ENCODE data around the gene NT5DC3. TPM values are rescaled to one million over a fixed set of nuclear protein-coding genes. Genes with fewer than 3 reads are reported as not detected.

Gene NT5DC3
- total and polyA plus RNA-seq, 9 of the 15 experiments (the other 6 are each of a cell fraction or from before 2014, with no cell fraction given), result 6.3 to 33.5 (median 24.5) TPM

DNA sequence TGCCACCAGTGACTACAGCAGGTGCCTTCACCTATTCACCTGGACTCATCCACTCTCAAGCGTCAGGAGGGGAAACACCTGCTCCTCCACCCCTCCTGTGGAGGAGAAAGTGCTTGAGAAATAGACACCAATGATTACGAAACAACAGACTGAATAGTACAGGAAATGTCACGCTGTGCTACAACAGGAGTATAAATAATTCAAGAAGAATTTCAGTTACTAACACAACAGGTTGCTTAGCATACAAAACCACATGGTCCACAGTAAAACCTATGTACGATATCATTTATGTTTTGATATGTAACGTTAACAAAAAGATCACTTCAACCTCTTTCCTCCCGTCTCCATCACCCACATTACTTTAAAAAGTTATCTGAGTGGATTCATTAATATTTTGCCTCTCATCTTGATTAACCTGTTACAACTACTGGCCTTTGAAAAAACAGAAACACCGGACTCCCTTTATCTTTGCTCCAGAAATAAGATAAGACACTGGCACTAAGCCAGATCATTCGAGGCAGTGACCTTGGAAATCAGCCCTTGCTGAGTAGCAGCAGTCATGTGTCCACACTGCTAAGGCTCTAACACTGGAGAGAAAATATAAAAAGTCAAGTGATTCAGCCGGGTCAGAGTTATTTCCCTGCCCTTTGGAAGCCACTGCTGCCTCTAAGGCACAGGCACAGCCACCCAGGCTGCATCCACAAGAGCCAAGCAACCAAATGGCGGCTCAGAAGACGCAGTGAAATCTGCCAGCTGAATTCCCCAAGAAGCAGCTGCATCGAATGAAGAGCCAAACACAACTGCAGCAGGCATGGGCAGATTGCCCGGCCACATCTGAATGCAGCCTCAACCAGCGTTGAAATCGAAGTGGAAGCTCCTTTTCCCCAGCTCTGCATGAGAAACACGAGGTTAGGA lies 40.9 kb downstream of the NT5DC3 start (continued):
- 0 out of 2 replicates have a peak, but pooled peaks have one; percentile 42 for TF ChIP-seq TEAD4 (IDR thresholded peaks at IDR 0.05; ENCODE audit: low read length)
- no peak for TF ChIP-seq TEAD4 (CRISPR knock-in tag; IDR thresholded peaks at IDR 0.05; ENCODE audit: borderline replicate concordance)
- TF ChIP-seq CEBPB (tag; IDR thresholded peaks at IDR 0.05), result peak; percentile 96
- TF ChIP-seq EP400 (IDR thresholded peaks at IDR 0.05), result 0 out of 2 replicates have a peak, but pooled peaks have one; percentile 25
- TF ChIP-seq, protein P1, sequence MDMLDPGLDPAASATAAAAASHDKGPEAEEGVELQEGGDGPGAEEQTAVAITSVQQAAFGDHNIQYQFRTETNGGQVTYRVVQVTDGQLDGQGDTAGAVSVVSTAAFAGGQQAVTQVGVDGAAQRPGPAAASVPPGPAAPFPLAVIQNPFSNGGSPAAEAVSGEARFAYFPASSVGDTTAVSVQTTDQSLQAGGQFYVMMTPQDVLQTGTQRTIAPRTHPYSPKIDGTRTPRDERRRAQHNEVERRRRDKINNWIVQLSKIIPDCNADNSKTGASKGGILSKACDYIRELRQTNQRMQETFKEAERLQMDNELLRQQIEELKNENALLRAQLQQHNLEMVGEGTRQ (CRISPR knock-in tag; IDR thresholded peaks at IDR 0.05), result peak; percentile 22; the same call in 1 of the 2 replicates
- peak; percentile 73; the same call in 1 of the 2 replicates for TF ChIP-seq DPF2 (IDR thresholded peaks at IDR 0.05)
- TF ChIP-seq ZNF143 (CRISPR knock-in tag; IDR thresholded peaks at IDR 0.05), result no peak
- TF ChIP-seq NFXL1 (CRISPR knock-in tag; IDR thresholded peaks at IDR 0.05), result no peak
- TF ChIP-seq, protein P2, sequence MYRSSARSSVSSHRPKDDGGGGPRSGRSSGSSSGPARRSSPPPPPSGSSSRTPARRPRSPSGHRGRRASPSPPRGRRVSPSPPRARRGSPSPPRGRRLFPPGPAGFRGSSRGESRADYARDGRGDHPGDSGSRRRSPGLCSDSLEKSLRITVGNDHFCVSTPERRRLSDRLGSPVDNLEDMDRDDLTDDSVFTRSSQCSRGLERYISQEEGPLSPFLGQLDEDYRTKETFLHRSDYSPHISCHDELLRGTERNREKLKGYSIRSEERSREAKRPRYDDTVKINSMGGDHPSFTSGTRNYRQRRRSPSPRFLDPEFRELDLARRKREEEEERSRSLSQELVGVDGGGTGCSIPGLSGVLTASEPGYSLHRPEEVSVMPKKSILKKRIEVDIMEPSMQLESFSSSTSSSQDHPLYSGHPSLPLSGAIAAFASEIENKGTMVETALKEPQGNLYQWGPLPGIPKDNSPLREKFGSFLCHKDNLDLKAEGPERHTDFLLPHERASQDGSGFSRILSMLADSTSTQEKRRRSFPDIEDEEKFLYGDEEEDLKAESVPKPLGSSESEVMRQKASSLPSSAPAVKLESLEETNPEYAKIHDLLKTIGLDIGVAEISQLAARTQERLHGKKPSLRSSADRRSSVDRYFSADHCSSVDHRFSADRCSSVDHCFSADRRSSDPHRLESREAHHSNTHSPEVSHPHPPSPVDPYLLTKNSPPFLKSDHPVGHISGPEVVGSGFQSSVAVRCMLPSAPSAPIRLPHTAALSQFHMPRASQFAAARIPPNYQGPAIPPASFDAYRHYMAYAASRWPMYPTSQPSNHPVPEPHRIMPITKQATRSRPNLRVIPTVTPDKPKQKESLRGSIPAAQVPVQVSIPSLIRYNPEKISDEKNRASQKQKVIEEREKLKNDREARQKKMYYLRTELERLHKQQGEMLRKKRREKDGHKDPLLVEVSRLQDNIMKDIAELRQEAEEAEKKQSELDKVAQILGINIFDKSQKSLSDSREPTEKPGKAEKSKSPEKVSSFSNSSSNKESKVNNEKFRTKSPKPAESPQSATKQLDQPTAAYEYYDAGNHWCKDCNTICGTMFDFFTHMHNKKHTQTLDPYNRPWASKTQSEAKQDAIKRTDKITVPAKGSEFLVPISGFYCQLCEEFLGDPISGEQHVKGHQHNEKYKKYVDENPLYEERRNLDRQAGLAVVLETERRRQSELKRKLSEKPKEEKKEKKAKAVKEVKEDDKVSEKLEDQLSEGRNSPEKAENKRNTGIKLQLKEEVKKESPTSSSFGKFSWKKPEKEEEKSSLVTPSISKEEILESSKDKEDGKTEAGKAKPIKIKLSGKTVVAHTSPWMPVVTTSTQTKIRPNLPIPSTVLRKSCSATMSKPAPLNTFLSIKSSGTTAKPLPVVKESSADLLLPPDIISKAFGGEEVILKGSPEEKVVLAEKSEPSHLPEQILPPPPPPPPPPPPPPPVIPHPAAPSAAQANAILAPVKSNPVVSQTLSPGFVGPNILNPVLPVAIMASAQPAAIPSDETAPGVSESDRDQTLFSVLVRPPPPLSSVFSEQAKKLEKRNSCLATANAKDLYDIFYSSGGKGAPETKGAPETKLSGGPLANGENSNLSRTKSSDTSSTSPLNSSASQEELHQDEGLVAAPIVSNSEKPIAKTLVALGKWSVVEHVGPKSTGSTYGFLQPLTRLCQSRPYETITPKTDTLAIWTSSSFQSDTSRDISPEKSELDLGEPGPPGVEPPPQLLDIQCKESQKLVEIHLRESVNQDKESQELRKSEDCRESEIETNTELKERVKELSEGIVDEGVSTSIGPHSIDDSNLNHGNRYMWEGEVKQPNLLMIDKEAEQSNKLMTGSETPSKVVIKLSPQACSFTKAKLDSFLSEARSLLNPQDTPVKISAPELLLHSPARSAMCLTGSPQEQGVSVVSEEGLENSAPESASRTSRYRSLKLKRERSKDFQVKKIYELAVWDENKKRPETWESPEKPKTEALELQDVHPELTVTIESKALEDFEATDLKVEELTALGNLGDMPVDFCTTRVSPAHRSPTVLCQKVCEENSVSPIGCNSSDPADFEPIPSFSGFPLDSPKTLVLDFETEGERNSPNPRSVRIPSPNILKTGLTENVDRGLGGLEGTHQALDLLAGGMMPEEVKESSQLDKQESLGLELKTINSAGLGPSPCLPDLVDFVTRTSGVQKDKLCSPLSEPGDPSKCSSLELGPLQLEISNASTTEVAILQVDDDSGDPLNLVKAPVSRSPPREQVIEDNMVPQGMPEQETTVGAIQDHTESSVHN (IDR thresholded peaks at IDR 0.05; ENCODE audit: borderline replicate concordance in 1 of 2, low read depth in 1 of 2), result no peak
- TF ChIP-seq NR2C1 (IDR thresholded peaks at IDR 0.05), result 0 out of 2 replicates have a peak, but pooled peaks have one; percentile 18
- TF ChIP-seq NR2C1 (tag; IDR thresholded peaks at IDR 0.05), result no peak
- peak; percentile 68 for TF ChIP-seq EP300 (IDR thresholded peaks at IDR 0.05; ENCODE audit: low read length)
- peak; percentile 43; the same call in 1 of the 2 replicates for TF ChIP-seq CBFA2T2 (conservative IDR thresholded peaks at IDR 0.05)
- peak in 1 of 2 experiments; percentile 16 for TF ChIP-seq NCOA2 (IDR thresholded peaks at IDR 0.05; ENCODE audit: partially characterized antibody in 2 of 2)
- TF ChIP-seq CTBP1 (IDR thresholded peaks at IDR 0.05; ENCODE audit: borderline replicate concordance), result 0 out of 2 replicates have a peak, but pooled peaks have one; percentile 25
- no peak for TF ChIP-seq FIP1L1 (IDR thresholded peaks at IDR 0.05; ENCODE audit: low read depth, low read length, poor library complexity, severe bottlenecking)
- no peak for TF ChIP-seq CEBPG (CRISPR knock-in tag; IDR thresholded peaks at IDR 0.05)
- TF ChIP-seq CEBPG (tag; conservative IDR thresholded peaks at IDR 0.05 in 1 of 2, IDR thresholded peaks at IDR 0.05 in 1 of 2), result peak; percentile 51 to 95
- TF ChIP-seq FOSL1 (tag; conservative IDR thresholded peaks at IDR 0.05), result peak; percentile 62
- TF ChIP-seq RFX1 (IDR thresholded peaks at IDR 0.05), result 0 out of 2 replicates have a peak, but pooled peaks have one; percentile 6
